HG03045 (cell line): Measurements from ENCODE around the gene CCL19.

Experiments used
- ATAC-seq: cut with Tn5 transposase; IDR thresholded peaks from one replicate; pipeline ENCODE4 v1.9.1; 2021; ENCODE audit warnings: mild to moderate bottlenecking, moderate library complexity; ENCODE audit not compliant: unreplicated experiment

Gene CCL19

DNA sequence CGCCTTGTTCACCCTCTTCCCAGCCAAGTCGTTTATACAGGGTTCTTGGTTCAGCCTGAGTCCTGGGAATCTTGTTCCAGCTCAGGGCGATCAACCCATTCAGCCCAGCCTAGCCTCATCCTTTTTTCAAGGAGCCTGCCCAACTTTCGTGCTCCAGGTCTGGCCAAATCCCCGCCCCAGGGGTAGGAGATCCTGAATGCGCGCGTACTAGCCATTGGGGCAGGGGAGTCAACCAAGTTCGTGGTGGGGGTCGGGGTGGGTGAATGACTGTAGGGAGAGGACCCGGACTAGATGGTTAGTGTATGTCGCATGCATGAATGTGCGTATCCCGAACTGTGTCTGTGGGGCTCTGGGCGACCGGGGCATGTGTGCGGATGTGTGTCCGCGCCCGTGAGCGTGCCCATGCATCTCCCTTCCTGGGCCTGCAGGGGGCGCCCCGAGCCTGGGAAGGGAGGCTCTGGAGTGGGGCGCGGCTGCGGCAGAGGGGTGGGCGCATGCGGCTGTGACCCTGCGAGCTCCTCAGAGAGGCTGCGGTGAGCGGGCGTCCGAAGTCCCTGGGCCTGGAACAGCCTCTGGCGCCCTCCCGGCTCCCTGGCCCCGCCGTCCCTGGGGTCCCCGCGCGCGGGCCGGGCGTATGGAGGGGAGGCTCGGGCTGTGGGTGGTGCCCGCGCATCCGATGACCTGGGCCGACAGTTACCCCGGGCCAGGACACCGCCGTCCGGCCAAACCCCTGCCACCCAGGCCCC lies 10.1 kb upstream of the CCL19 start:
- peak; percentile 43 for ATAC-seq

GRCh38 chr9:34694811-34695210 lies 3.7 kb upstream of the CCL19 start:
- no peak for ATAC-seq

DNA sequence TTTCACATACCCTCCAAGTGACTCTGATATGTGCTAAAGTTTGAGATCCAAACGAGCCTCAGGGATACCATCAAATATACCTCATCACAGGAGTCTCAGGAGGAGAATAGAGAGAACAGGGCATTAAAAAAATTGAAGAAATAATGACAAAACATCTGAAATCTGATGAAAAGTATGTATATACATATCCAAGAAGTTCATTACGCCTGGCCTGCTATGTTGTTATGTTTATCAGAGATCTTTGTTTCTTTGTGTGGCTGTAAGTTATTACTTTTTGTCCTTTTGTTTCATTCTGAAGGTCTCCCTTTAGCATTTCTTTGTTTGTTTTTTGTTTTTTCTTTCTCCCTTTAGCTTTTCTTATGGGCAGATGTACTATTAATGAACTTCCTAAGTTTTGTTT lies 2.5 kb upstream of the CCL19 start:
- ATAC-seq, result no peak

GRCh38 chr9:34691936-34692315 lies 850 bp upstream of the CCL19 start:
- no peak for ATAC-seq

GRCh38 chr9:34689512-34689911 lies 1.6 kb downstream of the CCL19 start:
- ATAC-seq, result no peak

DNA sequence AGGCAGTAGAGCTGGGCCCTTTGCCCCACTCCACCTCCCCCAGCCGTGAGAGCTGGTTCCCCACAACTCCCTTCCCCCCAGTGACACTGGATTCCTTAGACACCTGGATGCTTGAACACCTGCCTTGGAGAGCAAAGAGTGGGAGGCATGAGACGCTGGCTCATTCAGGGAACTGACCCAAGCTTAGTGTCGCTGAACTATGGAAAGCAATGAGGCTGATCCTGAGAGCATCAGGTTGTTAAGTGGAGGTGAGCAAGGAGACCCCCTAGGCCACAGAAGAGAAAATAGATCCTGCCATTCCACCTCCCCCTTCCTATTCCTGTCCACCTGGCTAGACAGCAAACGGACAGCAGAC lies 2.0 kb downstream of the CCL19 start:
- ATAC-seq, result no peak

DNA sequence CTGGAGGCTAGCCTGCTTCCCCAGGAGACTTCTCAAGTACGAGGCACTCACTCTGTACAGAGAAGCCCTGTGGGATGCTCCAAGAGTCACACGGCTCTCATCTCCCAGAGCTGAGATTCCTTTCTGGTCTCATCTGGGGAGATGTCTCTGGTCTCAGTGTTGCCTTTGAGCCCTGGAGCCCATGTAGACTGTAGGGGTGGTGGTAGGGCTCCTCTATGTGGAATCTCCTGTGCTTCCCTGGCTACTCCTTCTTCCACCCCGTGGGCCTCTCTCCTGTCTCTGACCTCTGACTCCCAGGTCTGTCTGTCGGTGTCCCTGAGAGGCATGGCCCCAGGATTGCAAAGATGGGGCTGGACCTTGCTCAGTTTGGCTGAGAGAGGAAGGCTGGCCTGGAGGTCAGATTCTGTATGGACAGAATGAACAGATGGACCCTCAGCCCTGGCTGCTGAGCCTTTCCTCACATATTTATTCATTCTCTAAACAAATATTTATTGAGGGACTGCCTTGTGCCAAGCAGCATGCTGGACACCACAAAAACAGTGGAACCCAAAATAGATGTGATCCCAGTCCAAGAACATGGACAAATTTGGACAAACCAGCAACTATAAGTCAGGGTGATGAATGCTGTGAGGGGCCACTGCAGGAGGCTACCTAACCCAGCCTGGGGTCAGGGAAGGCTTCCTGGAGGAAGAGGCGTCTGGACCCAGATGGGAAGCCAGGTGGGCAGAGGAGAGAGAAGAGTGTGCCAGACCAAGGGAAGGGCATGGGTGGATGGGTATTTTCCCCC lies 2.6 kb downstream of the CCL19 start:
- ATAC-seq, result no peak

DNA sequence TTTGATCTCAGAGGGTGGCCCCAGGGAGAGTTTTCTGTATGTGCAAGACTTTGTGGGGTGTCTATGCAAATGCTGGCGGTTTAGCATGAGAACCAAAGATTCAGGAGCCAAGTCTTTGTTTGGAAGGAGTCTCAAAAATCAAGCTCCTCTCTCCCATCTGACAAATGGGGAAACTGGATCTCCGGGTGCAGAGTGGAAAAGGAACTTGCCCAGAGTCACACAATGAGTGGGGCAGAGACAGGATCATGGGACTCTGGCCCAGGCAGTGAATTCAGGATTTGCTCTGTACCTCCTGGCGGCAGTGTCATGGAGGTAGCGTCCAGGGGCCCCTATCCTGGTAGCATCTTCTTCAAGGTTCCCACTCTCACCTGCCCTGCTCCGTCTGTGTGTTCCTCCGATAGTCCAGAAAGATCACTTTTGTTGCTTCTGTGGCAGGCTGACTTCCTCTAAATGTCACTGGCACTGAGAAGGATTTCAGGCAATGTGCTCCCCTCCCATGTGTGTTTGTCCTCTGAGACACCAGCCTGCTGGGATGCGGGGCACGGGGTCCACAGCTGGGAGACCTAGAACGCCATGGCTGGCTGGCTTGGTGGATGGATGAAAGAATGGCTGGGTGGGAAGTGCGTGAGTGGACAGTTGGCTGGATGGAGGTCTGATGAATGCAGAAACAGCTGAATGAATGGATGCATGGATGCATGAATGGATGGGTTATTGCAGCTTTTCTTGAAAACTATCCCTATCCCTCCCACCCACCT lies 3.6 kb downstream of the CCL19 start:
- ATAC-seq, result no peak

GRCh38 chr9:34686732-34687131 lies 4.3 kb downstream of the CCL19 start:
- ATAC-seq, result no peak

- no peak for ATAC-seq
Observed at GRCh38 chr9:34686231-34686630, 4.8 kb downstream of the CCL19 start.

DNA sequence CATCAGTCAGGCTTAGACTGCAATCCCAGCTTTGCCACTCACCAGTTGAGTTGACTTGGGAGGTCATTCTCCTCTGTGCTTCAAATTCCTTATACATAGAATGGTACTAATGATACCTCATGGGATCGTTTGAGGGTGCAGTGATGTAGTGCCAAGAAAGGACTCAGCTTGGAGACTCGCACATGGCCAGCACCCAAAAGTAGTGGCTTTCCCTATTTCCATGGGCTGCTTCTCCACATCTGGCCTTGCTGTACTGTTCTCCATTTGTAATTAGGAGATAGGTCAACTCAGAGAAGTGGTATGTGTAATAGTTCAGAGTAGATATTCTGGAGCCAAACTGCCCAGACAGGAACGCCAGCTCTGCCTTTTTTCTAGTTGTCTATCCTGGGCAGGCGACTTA lies 5.5 kb downstream of the CCL19 start:
- ATAC-seq, result no peak

DNA sequence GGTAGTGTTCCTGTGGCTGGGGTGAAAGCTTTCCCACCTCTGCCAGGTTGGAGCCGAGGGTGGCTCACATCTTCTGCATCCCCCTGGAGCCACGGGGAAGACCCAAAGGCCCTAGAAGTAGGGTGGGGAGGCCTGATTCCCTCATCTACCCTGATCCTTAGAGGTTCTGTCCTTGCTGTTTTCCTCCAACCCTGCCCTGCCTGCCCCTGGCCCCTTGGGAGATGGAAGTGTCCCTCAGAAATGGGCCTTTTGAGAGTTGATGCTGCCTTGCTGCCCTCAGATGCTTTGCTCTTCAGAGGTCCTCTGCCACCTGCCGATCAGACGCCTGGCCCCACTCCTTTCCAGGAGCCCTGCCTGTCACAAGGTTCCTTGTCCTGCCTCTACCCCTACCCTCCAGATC lies 6.3 kb downstream of the CCL19 start:
- ATAC-seq, result no peak

DNA sequence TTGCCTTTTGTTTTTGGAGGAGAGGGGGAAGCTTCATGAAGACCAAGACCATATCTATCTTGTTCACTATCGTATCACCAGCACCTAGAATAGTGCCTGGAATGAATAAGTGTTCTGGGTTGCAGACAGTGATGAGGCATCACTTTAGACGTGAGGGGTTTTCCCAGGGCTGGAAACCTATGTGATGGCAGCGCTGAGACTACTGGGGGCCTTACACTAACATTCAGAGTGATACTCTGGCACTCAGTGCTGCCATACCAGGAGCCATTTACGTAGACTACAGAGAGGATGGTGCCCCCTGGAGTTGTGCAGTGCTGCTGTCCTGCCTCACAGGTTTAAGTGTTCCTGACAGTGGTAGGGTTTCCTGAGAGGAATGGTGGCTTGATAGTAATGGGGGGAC lies 6.9 kb downstream of the CCL19 start:
- no peak for ATAC-seq

GRCh38 chr9:34675869-34676268 lies 15.2 kb downstream of the CCL19 start:
- no peak for ATAC-seq

- ATAC-seq, result no peak
Observed at GRCh38 chr9:34675048-34675714, 15.9 kb downstream of the CCL19 start.

GRCh38 chr9:34674440-34674839 lies 16.6 kb downstream of the CCL19 start:
- ATAC-seq, result no peak

GRCh38 chr9:34671307-34671706 lies 19.8 kb downstream of the CCL19 start:
- no peak for ATAC-seq

GRCh38 chr9:34669809-34670562 lies 21.1 kb downstream of the CCL19 start:
- ATAC-seq, result no peak

- peak; percentile 69 for ATAC-seq
Observed at GRCh38 chr9:34665381-34666250, 25.5 kb downstream of the CCL19 start.

- ATAC-seq, result peak; percentile 19
Observed at GRCh38 chr9:34665067-34665380, 26.1 kb downstream of the CCL19 start.
